Effector memory CD4-positive, alpha-beta T cell (primary cell): ENCODE measurements around the gene NNAT.
"Not testable (repeated sequence)": the region's sequence is repeated elsewhere in the genome, so short reads cannot be mapped to it uniquely, and the experiment has no call there.

Experiments used
- DNase-seq, 3 donors: peaks; one replicate each; pipeline ENCODE4 v3.0.0-alpha.2; 2020
- H3K27ac ChIP-seq: 2 replicates; pipeline ENCODE4 v1.7.0; 2013; ENCODE audit warnings: mild to moderate bottlenecking, low read length, moderate library complexity; ENCODE audit not compliant: insufficient read depth, poor library complexity, severe bottlenecking
- H3K27me3 ChIP-seq: replicated peaks from 2 replicates; pipeline ENCODE4 v1.7.0; 2013; ENCODE audit warnings: mild to moderate bottlenecking, low read length; ENCODE audit not compliant: insufficient read depth, control insufficient read depth, poor library complexity, severe bottlenecking
- H3K36me3 ChIP-seq: 2 replicates; pipeline ENCODE4 v1.7.0; 2013; ENCODE audit warnings: mild to moderate bottlenecking, low read length, moderate library complexity; ENCODE audit not compliant: control insufficient read depth, insufficient read depth
- H3K4me1 ChIP-seq: 2 replicates; pipeline ENCODE4 v1.7.0; 2013; ENCODE audit warnings: low read length, mild to moderate bottlenecking; ENCODE audit not compliant: control insufficient read depth, insufficient read depth, poor library complexity, severe bottlenecking
- H3K4me3 ChIP-seq: 2 replicates; pipeline ENCODE4 v1.7.0; 2013; ENCODE audit warnings: low read length, low read depth, mild to moderate bottlenecking; ENCODE audit not compliant: insufficient read depth, poor library complexity, severe bottlenecking
- H3K9me3 ChIP-seq: 2 replicates; pipeline ENCODE4 v1.7.0; 2013; ENCODE audit warnings: mild to moderate bottlenecking, low read length, moderate library complexity; ENCODE audit not compliant: control insufficient read depth

Gene NNAT

DNA sequence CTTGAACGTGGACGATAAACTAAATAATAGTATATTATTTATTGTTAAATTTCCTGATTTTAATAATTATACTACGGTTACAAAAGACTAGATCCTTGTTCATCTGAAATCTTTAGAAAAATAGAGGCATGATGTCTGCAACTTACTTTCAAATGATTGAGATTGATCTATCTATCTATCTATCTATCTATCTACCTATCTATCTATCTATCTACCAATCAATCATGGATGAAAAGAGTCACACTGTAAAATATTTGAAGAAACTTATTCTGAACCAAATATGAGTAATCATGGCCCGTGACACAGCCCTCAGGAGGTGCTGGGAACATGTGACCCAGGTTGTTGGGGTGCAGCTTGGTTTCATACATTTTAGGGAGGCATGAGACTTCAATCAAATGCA, 18.4 kb downstream of the NNAT start:
- no peaks in the 10 kb centered on the region for H3K27me3 ChIP-seq
- no peaks in the 10 kb centered on the region for H3K4me1 ChIP-seq
- H3K4me3 ChIP-seq, result no peak overlapping the region
- H3K27ac ChIP-seq, result no peak overlapping the region
- H3K36me3 ChIP-seq, result no peaks in the 10 kb centered on the region
- no peaks in the 10 kb centered on the region for H3K9me3 ChIP-seq
- no peak for DNase-seq

- Histone ChIP-seq H3K4me1 (no peaks in the 10 kb centered on the region), H3K36me3 (no peaks in the 10 kb centered on the region), H3K27me3 (no peaks in the 10 kb centered on the region), H3K4me3 (no peak overlapping the region), H3K9me3 (no peaks in the 10 kb centered on the region), H3K27ac (no peak overlapping the region)
- DNase-seq, result no peak
These were observed 19.0 kb downstream of the NNAT start for GRCh38 chr20:37540001-37540400.

GRCh38 chr20:37540838-37541237, 19.8 kb downstream of the NNAT start:
- DNase-seq, H3K9me3 ChIP-seq, H3K27ac ChIP-seq, H3K4me1 ChIP-seq, H3K27me3 ChIP-seq, H3K4me3 ChIP-seq, H3K36me3 ChIP-seq: not testable (repeated sequence)

DNA sequence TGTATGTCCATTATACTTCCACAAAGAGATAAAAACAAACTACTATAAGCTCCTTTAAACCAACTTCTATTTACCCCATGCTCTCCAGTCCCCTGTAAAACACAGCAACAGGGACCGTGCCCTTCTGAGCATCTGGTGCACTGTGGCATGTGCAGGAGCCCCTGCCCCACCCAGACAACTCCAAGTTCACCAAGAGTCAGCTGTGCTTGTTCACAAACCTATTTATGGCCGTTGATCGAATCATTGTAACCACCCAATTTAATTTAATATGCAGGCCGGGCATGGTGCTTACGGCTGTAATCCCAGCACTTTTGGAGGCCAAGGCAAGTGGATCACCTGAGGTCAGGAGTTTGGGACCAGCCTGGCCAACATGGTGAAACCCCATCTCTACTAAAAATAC, 20.3 kb downstream of the NNAT start:
- Histone ChIP-seq H3K9me3 (no peaks in the 10 kb centered on the region), H3K36me3 (no peaks in the 10 kb centered on the region), H3K27ac (no peak overlapping the region), H3K4me1 (no peaks in the 10 kb centered on the region), H3K4me3 (no peak overlapping the region), H3K27me3 (no peaks in the 10 kb centered on the region)
- DNase-seq, result no peak

DNA sequence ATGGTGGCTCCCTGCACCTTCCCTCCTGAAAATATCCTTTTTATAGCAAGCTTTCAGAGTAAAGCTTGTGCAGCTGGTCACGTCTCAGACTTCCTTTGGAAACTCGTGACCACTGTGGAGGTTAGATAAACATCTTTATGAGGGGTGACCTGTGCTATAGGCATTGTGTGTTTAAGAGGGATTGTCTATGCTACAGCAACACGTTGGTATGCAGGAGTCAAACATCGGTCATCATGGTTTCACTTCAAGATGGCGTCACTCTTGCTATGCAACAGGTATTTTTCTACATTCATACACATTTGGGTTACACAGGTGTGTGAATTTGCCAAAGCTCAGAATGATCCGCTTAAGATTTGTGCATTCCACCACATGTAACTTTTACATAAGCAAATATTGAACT, 21.2 kb downstream of the NNAT start:
- no peaks in the 10 kb centered on the region for H3K4me1 ChIP-seq
- no peaks in the 10 kb centered on the region for H3K27me3 ChIP-seq
- no peak for DNase-seq
- H3K4me3 ChIP-seq, result no peak overlapping the region
- no peak overlapping the region for H3K27ac ChIP-seq
- no peaks in the 10 kb centered on the region for H3K36me3 ChIP-seq
- no peaks in the 10 kb centered on the region for H3K9me3 ChIP-seq

DNA sequence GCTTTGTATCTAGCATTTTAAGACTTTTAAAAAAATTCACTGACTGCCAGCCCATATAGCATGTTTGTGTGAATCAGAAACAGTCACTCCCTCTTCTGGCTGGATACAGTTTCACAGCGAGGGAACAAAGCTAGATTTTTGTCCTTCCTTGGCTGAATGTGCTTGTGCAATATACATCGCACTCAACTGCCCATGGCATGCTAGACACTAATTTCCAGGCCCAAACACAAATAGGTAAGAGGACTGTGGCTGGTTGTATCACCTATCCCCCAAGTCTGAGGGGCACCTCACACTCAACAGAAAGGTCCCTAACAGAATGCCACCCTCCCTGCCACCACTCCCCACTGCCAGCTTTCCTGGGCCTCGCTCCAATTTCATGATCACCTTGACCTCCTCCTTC, 22.8 kb downstream of the NNAT start:
- Histone ChIP-seq H3K9me3 (no peaks in the 10 kb centered on the region), H3K4me3 (no peak overlapping the region), H3K27me3 (no peaks in the 10 kb centered on the region), H3K4me1 (no peaks in the 10 kb centered on the region), H3K27ac (no peak overlapping the region), H3K36me3 (no peaks in the 10 kb centered on the region)
- DNase-seq, result no peak

- H3K27me3 ChIP-seq, result no peaks in the 10 kb centered on the region
- DNase-seq, result no peak
- no peak overlapping the region for H3K27ac ChIP-seq
- no peak overlapping the region for H3K4me3 ChIP-seq
- H3K4me1 ChIP-seq, result no peaks in the 10 kb centered on the region
- H3K36me3 ChIP-seq, result no peaks in the 10 kb centered on the region
- no peaks in the 10 kb centered on the region for H3K9me3 ChIP-seq
These were observed 23.3 kb downstream of the NNAT start for GRCh38 chr20:37544386-37544785.

DNA sequence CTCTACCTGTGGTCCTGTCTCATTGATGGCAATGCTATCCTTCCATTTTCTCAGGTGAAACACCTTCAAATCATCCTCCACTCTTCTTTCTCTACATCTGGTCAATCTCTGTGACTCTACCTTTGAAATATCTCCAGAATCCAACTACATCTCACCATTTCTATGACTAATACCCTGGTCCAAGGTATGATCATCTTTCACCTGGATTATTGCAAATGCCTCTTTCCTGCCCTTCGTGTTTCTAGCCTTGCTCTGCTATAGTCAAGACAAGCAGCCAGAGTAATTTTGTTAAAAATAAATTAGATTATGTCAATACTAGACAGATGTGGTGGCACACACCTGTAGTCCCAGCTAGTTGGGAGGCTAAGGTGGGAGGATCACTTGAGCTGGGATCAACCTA, 24.5 kb downstream of the NNAT start:
- Histone ChIP-seq H3K27me3 (no peaks in the 10 kb centered on the region), H3K36me3 (no peaks in the 10 kb centered on the region), H3K4me1 (no peaks in the 10 kb centered on the region), H3K27ac (no peak overlapping the region), H3K4me3 (no peak overlapping the region), H3K9me3 (no peaks in the 10 kb centered on the region)
- DNase-seq, result no peak

- H3K4me1 ChIP-seq, result no peaks in the 10 kb centered on the region
- no peaks in the 10 kb centered on the region for H3K36me3 ChIP-seq
- no peak overlapping the region for H3K27ac ChIP-seq
- no peaks in the 10 kb centered on the region for H3K27me3 ChIP-seq
- DNase-seq, result no peak
- H3K9me3 ChIP-seq, result no peaks in the 10 kb centered on the region
- no peak overlapping the region for H3K4me3 ChIP-seq
These were observed 26.9 kb downstream of the NNAT start for GRCh38 chr20:37547912-37548311.

DNA sequence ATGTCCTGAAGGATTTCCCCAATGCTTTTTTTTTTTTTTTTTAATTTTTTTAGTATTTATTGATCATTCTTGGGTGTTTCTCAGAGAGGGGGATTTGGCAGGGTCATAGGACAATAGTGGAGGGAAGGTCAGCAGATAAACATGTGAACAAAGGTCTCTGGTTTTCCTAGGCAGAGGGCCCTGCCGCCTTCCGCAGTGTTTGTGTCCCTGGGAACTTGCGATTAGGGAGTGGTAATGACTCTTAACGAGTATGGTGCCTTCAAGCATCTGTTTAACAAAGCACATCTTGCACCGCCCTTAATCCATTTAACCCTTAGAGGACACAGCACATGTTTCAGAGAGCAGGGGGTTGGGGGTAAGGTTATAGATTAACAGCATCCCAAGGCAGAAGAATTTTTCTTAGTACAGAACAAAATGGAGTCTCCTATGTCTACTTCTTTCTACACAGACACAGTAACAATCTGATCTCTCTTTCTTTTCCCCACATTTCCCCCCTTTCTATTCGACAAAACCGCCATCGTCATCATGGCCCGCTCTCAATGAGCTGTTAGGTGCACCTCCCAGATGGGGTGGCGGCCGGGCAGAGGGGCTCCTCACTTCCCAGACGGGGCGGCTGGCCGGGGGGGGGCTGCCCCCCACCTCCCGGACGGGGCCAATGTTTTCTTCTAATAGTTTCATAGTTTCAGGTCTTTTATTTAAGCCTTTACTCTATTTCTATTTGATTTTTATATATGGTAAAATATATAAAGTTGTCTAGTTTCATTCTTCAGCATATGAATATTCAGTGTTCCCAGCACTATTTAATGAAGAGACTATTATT, 29.3 kb downstream of the NNAT start:
- not testable (repeated sequence) for DNase-seq, H3K27me3 ChIP-seq, H3K4me1 ChIP-seq

More for the DNA sequence above, 29.3 kb downstream of the NNAT start:
- not testable (repeated sequence) for H3K36me3 ChIP-seq, H3K4me3 ChIP-seq, H3K27ac ChIP-seq, H3K9me3 ChIP-seq
